NOMO-1 treated with DMSO at 0.1 percent for 48 hours (cell line): ENCODE measurements around the gene HSBP1.

Source experiments
- DNase-seq: peaks from one replicate; lab custom pipeline; 2025; ENCODE audit not compliant: unreplicated experiment; lab: John Stamatoyannopoulos, UW

HSBP1 gene

DNA sequence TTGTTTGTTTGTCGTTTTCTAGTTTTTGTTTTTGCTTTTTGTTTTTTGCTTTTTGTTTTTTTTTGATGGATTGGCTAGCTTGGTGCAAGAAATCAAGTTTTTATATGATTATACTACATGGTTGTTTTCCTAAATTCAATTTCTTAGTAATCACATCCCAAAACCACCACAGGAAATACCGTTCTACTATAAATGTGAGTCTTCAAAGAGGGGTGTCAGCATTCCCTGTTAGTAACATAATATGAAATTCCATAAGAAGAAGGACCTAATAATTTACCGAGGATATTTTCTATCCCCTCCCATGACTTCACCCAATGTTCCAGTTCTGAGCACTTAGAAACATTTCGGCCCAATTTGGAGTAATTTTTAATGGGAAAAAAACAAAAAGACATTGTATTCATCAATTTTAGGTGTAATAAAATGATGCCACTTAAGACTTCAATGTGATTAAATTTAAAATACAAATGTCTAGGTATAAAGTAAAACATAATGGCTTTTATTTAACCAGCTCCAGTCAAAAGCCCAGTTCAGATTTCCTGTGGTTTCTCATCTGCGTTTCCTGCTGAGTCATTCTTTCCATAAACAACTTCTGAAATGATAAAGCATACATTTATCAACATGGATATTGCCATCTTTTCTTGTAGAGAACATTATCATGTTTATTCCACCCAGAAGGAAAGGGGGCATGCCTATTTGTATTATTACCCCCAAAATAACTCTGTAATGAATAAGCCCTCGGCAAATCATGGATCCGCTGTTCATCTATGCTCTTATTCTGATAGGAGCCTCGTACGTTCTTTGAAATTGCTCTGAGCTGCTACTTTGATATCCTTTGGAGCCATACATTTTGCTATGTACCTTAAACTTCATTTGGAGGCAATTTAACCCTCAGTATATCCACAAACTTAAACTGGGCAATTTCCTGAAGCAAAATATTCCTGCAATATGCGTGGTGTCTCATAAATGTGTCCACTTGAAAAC lies 28.1 kb downstream of the HSBP1 start:
- peak; percentile 34 for DNase-seq

DNA sequence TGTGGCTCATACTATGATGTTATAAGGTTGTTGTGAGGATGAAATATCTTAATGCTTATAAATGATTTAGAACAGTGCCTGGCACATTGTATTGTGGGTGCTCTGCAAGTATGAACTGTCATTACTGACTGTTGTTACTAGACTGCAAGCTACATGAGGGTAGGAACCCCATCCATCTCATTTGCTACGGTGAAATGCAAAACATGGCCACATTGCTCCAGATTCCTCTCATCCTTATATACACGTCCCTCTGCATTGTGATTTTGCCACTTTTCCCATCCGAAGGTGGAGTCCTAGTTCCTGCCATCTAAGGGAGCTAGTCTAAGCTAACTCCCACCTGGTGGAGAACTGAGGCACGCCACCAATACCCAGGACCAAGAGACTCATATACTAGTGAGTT lies 29.8 kb downstream of the HSBP1 start:
- DNase-seq, result no peak

DNA sequence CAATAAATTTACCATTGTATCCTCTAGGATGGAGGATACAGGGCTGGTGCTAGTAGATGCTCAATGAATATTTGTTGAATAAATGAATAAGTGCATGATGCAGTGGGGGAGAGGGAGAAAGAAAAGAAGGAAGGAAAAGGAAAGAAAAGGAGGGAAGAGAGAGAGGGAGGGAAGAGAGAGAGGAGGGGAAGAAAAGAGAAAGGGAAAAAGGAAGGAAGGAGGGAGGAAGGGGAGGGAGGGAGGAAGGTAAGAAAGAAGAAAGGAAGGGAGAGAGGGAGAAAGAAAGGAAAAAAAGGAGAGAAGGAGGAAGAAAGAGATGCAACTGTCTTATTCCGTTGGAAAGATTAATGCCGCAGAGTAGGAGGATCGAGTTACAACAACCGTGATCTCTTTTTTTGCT lies 30.4 kb downstream of the HSBP1 start:
- DNase-seq, result no peak

DNA sequence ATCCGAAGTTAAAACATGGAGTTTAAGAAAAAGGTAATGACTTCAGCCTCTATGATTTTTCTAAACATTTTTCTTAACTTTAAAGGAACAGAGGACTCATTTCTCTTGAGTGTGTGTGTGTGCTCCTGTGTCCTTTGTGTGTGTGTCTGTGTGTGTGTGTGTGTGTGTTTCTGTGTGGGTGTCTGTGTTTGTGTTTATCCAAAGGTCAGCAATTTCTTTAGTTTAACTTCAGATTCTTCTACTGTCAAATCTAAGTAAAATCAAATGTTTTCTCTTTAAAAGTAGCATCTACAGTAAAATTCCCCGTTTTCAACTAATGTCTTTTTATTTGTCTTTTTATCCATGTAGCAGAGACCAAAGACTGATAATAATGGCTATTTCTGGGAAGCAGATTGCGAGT lies 31.8 kb downstream of the HSBP1 start:
- no peak for DNase-seq

DNA sequence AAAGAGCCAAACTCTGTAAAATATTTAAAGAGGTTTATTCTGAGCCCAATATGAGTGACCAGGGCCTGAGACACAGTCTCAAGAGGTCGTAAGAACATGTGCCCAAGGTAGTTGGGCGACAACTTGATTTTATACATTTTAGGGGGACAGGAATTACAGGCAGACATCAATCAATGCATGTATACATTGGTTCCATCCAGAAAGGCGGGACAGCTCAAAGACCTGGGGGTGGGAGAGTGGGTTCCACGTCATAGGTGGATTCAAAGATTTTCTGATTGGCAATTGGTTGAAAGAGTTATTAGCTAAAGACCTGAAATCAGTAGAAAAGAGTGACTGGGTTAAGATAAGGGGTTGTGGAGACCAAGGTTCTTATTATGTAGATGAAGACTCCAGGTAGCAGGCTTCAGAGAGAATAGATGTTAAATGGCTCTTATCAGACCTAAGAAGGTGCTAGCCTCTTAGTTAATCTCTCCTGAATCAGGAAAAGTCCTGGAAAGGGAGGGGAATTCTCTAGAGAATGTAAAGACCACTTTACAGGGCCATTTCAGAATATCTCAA lies 32.4 kb downstream of the HSBP1 start:
- no peak for DNase-seq

DNA sequence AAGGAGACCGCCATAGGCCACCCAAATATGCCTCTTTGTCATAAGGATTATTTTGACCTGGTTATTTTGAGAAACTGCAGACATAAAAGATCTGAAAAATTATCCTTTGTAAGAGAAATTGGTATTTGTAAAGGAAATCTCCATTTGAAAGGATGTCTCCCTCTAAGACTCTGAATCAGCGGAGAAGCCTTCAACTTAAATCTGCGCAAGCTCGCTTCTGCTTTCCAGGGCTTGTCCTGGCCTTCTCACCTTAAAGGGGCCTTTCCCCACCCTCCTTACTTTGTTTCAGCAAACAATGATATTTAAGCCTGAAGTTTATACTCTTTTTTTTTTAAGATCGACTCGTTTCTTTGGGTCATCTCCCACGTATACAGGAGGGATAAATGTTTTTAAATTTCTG lies 34.5 kb downstream of the HSBP1 start:
- peak; percentile 2 for DNase-seq

DNA sequence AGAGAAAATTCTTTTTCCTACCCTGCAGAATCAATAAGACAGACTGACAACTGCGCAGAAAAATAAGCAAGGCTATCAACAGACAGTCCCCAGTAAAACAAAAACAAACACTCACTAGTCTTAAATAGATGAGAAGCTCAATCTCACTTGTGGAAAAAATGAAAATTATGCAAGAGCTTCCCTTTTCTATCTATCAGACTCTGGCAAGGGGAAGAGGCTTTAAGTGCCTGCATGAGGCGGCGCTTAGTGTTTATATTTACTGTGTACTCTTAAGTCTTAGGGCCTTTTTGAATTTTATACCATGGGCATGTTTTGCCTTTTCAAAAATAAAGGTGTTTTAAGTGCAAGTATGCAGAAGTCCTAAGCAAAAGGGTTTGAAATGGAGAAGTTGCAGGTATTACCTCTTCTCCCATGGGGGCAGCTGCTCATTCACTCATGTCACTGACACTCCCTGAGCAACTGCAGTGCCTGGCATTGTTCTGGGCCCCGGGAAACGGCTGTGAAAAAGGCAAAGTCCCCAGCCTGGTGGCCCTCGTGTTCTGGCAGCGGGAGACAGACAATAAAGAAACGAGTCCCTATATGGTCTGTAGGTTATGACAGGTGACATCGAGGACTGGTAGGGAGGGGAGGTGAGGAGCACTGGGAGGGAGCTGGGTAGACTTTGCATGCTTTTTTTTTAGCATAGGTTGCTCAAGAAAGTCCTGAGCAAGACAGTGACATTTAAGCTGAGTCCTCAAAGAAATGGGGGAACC lies 35.2 kb downstream of the HSBP1 start:
- DNase-seq, result peak; percentile 80

DNA sequence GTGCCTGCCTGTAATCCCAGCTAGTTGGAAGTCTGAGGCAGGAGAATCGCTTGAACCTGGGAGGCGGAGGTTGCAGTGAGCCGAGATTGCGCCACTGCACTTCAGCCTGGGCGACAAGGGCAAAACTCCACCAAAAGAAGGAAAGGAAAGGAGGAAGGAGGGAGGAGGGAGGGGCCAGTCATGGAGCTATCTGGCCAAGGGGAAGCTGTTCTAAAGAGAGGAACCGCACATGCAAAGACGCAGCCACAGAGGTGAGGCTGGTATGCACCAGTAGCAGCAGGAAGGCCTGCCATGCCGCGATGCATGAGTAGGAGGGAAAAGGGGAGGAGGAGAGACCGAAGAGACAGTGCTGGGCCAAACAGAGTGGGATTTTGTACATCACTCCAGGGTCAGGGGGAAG lies 35.9 kb downstream of the HSBP1 start:
- DNase-seq, result peak; percentile 41

DNA sequence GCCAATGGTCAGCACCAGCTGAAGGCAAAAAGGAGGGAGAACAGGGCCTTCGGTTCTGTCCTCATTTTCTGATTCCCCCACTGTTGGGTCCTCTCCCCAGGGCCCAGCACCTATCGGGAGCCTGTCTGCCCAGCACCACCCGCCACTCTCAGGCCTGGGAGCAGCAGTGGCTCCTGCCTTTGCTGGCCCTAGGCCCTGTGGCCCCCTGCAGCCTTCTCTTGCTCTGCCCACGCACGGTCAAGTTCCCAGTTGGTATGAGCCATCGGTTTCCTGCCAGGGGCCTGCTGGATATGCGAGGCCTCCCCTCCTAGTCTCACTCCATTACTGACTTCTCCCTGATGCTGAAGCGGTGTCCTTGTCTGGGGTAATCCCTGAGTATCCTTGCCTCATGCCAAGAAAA lies 37.5 kb downstream of the HSBP1 start:
- no peak for DNase-seq

DNA sequence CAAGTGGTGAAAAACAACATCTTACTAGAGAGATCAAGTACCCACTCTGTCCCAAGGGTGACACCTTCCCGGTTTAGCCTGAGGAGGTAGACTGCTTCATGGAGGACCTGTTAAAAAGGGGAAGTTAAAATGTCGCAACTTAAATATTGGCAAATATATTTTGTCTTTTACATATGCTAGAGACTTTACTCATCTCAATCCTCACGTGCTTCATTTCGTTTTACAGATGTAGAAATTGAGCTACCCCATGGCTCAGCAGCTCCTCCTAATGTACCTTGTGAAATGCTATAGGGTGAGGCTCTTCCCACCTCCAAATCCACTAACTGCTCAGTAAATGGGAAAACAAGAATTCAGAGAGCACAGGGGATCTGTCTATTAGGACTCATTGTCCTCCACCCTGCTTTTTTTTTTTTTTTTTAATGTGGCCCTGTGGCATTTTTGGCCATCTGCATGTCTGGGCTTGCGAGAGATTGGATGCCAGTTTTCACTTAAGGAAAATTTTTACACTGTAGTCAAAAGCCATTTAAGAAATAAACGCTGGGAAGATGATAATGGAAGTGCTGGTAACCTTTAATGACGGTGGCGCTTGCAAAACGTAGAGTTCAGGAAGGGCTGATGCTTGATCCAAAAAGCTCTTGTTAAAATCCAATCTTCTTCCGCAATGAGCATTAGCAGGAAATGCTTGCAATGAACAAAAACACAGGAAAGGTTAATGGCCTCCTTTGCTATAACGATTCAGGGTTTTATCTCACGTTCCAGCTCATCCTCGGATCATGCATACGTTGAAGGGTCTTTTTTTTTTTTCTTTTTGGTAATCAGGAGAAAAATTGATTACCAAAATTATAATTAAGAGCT lies 39.8 kb downstream of the HSBP1 start:
- DNase-seq, result peak; percentile 95

DNA sequence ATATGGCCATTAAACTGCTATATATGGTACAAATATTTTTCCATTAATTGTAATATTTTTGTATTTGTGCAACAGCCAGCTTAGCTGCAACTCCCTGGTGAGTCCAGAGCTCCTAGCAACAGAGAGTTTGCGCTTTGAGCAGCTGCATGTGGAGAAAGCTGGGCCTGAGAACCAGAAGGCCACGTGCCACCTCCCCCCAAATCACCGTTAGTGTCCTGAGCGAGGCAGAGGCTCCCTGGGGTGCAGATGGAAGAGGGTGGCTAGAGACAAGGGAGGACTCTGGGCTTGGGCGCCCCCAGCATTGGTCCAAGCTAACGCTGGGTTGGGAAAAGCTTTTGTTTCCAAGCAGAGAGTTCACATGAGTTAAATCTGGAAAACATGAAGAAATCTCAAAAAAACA lies 41.6 kb downstream of the HSBP1 start:
- no peak for DNase-seq

DNA sequence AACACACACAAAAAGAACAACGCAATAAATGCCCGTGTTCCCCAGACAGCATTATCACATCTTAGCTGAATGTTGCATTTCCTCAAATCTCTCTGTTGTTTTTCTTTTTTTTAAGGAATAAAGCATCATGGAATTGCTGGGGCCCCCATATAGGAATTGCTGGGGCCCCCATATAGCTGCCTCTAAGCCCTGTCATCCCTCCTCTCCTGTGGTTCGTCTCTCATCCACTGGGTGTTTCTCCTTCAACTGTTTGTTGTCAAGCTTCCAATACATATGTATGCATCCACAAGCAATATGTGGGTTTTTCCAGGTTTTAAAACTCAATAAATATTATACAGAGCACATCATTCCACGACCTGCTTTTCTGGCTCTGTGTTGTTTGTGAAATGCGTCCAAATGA lies 43.2 kb downstream of the HSBP1 start:
- no peak for DNase-seq

DNA sequence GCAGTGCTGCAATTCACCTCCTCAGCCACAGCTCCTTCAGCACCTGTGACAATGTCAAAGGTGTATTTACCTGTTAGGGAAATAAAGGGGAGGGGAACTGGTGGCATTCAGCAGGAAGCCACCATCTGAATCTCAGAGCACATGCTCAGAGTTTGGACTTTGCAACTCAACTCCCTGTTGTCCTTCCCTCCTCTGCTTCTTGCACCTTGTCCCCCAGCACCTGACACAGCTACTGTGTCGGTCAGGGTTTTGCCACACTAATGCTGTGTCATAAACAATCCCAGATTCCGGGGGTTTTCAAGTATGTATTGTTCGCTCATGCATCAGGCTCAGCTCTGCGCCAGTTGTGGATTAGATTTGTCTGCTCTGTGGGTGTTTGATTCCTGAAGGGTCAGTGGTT lies 43.7 kb downstream of the HSBP1 start:
- no peak for DNase-seq

DNA sequence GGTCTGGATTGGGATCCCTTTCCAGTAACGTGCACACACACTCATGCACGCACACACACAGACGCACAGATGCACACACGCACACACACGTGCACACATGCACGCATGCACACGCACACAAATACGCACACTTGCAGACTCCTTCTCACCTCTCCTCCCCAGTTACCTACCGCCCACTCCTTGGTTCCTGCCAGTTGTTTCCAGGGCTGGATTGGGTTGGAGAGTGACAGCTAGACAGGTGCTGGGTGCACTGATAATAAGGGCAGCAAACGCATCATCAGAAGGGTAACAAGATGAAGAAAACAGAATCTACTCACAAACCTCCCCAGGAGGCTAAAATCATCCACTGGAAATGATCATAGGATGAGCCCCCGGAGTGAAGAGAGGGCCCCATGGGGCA lies 45.0 kb downstream of the HSBP1 start:
- no peak for DNase-seq

DNA sequence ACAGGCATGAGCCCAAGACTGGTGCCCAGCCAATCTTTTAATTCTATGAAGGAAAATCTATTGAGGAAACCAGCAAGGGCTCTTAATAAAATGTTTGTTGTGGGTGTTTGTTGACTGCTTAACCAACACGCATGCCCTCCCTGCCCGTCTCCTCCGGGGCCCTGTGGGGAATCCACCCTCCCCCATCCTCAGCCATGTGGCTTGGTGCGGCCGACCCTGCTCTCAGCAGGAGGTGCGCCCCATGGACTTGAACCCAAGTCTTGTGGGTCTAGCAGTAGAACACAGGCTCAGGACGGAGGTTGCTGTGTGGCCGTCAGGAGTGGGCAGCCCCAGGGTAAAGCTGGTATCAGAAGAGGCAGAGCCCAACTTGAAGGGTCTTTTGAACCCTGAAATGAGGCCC lies 46.1 kb downstream of the HSBP1 start:
- DNase-seq, result no peak

DNA sequence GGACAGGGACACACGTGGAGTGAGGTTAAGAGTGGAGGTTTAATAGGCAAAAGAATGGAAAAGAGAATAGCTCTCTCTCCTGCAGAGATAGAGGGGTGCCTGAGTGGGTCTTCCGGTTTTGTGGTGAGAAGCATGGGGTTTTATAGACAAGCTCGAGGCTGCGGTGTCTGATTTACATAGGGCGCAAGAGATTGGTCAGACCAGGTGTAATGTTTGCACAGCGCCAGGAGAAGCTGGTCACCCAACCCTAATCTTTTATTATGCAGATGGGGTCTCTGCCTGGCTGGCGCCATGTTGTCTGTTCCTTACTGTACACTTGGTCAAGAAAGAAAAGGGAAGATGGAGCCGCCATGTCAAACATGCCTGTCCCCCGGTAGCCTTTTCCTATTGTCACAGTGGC lies 46.6 kb downstream of the HSBP1 start:
- DNase-seq, result no peak

DNA sequence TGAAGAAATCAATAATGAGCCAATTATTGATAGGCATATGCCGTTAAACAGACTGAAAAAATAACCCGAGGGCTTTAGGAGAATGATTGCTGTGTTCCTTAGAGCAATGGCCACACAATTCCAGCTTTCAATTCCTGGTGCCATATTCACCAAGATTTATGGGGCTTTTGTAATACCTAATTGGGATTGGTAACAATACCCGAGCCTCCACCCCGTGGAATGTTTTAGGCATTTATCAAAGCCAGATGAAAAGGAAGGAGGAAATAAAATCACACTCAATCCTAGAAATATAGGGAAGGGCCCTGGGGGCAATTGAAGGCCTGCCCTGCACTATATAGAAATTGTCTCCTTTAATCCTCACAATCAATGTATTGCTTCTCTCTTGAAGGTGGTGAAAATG lies 49.0 kb downstream of the HSBP1 start:
- no peak for DNase-seq

DNA sequence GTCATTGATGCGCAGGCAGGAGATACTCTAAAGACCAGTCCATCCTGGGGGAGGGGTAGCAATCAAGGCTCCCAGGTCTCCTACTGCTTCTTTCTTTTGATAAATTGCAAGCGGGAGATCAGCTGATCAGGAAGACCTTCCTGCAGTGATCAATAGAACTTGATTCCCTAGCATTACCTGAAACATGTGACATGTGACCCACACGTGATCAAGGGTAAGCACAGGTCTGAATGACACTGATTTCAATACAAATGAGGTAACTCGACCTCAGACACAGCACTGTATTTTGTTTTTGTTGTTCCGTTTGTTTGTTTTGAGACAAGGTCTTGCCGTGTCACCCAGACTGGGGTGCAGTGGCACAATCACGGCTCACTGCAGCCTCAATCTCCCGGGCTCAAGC lies 51.5 kb downstream of the HSBP1 start:
- DNase-seq, result no peak

DNA sequence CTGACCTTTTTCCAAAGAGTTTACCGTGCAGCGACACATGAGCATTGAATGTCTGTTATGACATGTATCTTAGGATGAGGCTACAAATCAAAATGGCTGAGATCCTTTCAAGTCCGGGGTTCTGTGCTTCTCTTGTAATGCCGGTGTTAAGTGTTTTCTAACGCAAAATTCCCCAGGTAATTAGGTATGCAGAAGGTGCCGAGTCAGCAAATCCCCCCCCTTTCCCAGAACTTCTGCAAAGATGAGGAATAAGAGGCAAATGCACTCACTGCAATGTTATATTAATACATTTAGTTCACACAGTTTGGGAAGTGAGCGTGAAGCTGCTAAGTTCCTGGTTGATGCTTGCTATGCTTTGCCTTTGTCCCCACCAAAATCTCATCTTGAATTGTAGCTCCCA lies 54.9 kb downstream of the HSBP1 start:
- DNase-seq, result no peak

DNA sequence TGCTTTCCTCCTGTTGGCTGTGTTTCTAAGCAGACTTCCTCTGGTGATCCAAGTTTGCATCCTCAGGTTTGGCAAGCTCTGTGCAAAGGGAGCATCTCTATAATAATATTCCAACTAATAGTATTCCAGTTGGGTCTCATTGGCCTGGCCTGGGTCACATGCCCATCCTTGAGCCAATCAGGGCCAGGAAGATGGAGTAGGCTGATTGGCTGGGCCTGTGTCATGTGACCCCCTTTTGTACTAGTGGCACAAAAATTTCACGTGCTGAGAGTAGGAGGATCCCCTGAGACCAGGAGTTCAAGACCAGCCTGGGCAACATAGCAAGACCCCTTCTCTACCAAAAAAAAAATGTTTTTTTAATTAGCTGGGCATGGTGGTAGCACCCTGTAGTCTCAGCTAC lies 55.9 kb downstream of the HSBP1 start:
- DNase-seq, result no peak
